Measurements from ENCODE around the gene AK4.

Gene AK4

DNA sequence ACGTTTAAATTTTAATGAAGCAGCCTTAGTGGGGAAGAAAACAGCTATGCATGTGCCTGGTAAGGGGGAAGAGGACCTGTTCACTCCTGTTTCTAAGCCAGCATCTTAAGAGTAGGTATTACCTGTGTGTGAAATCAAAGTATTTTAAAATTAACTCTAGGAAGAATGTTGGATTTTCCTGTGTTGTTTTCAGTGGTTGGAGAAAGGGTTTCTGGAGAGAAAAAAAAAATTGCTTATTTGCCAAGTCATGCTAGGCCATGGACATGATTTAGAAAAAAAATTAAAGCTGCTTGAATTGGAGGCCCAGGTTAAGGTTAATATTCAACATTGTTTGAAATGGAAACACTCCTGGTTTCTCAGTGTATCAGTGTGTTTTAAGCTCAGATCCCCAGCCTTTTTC is 118.5 kb downstream of the AK4 start:
- no peaks in the 10 kb centered on the region for H3K9me3 ChIP-seq (ENCODE audit: control insufficient read depth, insufficient read depth, low read depth, low read length)
- no peak for TF ChIP-seq ZIC2 (tag by site-specific recombination; IDR thresholded peaks at IDR 0.05)
- H3K4me3 ChIP-seq (ENCODE audit: low read depth, low read length) = no peak overlapping the region
- ChIA-PET CTCF (interaction anchor here (0.6 to 1.4 kb wide), 3 partner anchors 12 to 428 kb away, joined by 3 to 6 read pairs (median 5); no protein-coding TSS in a partner anchor), POLR2A (interaction anchor here (0.7 to 1.8 kb wide), 3 partner anchors 44 to 202 kb away, joined by 3 to 6 read pairs (median 4); partner anchors contain the start of genes DNAJC6, LEPR and LEPROT)
- no peak overlapping the region for H3K27ac ChIP-seq (ENCODE audit: extremely low read depth, low read depth, low read length)
- no peaks in the 10 kb centered on the region for H3K36me3 ChIP-seq (ENCODE audit: control insufficient read depth in 2 of 2, insufficient read depth in 1 of 2, low read length in 2 of 2)
- H3K4me1 ChIP-seq (ENCODE audit: control insufficient read depth, insufficient read depth, low read length) = peaks cover 5% of the 10 kb centered on the region; the same call in 1 of the 2 replicates

DNA sequence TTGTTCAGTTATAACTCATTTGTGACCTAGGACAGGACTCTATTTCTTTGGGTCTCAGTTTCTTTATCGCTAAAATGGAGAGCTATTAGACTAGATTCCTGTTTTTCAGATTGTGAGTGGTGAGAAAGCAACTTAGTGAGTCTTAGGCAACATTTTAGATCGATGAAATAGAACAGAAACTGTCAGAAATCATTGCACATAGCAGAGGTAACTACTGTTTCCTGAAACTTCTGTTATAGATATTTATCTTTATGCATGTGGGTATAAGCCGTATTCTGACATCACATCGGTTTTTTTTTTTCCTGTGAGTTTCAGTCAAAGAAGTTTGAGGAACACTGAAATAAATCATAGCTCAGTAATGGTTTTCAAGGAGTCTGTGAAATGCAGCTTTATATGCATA is 119.3 kb downstream of the AK4 start:
- Histone ChIP-seq H3K4me1 (ENCODE audit: control insufficient read depth, insufficient read depth, low read length) (peaks cover 5% of the 10 kb centered on the region; the same call in 1 of the 2 replicates), H3K27ac (ENCODE audit: extremely low read depth, low read depth, low read length) (no peak overlapping the region), H3K9me3 (ENCODE audit: control insufficient read depth, insufficient read depth, low read depth, low read length) (no peaks in the 10 kb centered on the region), H3K4me3 (ENCODE audit: low read depth, low read length) (no peak overlapping the region), H3K36me3 (ENCODE audit: control insufficient read depth in 2 of 2, insufficient read depth in 1 of 2, low read length in 2 of 2) (no peaks in the 10 kb centered on the region)
- TF ChIP-seq, protein P1, sequence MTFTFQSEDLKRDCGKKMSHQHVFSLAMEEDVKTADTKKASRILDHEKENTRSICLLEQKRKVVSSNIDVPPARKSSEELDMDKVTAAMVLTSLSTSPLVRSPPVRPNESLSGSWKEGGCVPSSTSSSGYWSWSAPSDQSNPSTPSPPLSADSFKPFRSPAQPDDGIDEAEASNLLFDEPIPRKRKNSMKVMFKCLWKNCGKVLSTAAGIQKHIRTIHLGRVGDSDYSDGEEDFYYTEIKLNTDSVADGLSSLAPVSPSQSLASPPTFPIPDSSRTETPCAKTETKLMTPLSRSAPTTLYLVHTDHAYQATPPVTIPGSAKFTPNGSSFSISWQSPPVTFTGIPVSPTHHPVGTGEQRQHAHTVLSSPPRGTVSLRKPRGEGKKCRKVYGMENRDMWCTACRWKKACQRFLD (tag by site-specific recombination; IDR thresholded peaks at IDR 0.05) = no peak
- TF ChIP-seq ZNF24 (tag by site-specific recombination; IDR thresholded peaks at IDR 0.05) (no peak), ZNF121 (tag by site-specific recombination; IDR thresholded peaks at IDR 0.05) (no peak)
- POLR2A ChIA-PET = interaction anchor here (1.8 kb wide), 1 partner anchor 153 kb away, joined by 6 read pairs; the partner anchor contains the start of genes LEPR and LEPROT
- CTCF ChIA-PET = interaction anchor here (0.6 to 1.4 kb wide), 4 partner anchors 13 to 428 kb away, joined by 3 to 6 read pairs (median 4); no protein-coding TSS in a partner anchor

- peak; percentile 74 for TF ChIP-seq ZNF18 (tag by site-specific recombination; IDR thresholded peaks at IDR 0.05)
- TF ChIP-seq ZFHX2 (tag by site-specific recombination; conservative IDR thresholded peaks at IDR 0.05) = peak; percentile 24; the same call in 1 of the 2 replicates
- no peak for TF ChIP-seq ZNF133 (tag by site-specific recombination; IDR thresholded peaks at IDR 0.05)
- TF ChIP-seq ZNF510 (tag by site-specific recombination; IDR thresholded peaks at IDR 0.05; ENCODE audit: insufficient replicate concordance) = no peak
- TF ChIP-seq, protein P2, sequence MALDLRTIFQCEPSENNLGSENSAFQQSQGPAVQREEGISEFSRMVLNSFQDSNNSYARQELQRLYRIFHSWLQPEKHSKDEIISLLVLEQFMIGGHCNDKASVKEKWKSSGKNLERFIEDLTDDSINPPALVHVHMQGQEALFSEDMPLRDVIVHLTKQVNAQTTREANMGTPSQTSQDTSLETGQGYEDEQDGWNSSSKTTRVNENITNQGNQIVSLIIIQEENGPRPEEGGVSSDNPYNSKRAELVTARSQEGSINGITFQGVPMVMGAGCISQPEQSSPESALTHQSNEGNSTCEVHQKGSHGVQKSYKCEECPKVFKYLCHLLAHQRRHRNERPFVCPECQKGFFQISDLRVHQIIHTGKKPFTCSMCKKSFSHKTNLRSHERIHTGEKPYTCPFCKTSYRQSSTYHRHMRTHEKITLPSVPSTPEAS (tag by site-specific recombination; IDR thresholded peaks at IDR 0.05) = 0 out of 2 replicates have a peak, but pooled peaks have one; percentile 14
- 0 out of 2 replicates have a peak, but pooled peaks have one; percentile 16 for TF ChIP-seq ZXDB (tag by site-specific recombination; IDR thresholded peaks at IDR 0.05)
- TF ChIP-seq OVOL3 (tag by site-specific recombination; IDR thresholded peaks at IDR 0.05) = no peak
- POLR2A ChIA-PET = no interaction called here
- CTCF ChIA-PET = interaction anchor here (0.7 to 1.4 kb wide), 2 partner anchors 31 to 202 kb away, joined by 3 to 5 read pairs; no protein-coding TSS in a partner anchor
- no peak overlapping the region for H3K4me3 ChIP-seq (ENCODE audit: low read depth, low read length)
- H3K4me1 ChIP-seq (ENCODE audit: control insufficient read depth, insufficient read depth, low read length) = peaks cover 5% of the 10 kb centered on the region; the same call in 1 of the 2 replicates
- no peaks in the 10 kb centered on the region for H3K36me3 ChIP-seq (ENCODE audit: control insufficient read depth in 2 of 2, insufficient read depth in 1 of 2, low read length in 2 of 2)
- H3K27ac ChIP-seq (ENCODE audit: extremely low read depth, low read depth, low read length) = no peak overlapping the region
- no peaks in the 10 kb centered on the region for H3K9me3 ChIP-seq (ENCODE audit: control insufficient read depth, insufficient read depth, low read depth, low read length)
These were observed 119.7 kb downstream of the AK4 start for GRCh38 chr1:65267683-65268082.

DNA sequence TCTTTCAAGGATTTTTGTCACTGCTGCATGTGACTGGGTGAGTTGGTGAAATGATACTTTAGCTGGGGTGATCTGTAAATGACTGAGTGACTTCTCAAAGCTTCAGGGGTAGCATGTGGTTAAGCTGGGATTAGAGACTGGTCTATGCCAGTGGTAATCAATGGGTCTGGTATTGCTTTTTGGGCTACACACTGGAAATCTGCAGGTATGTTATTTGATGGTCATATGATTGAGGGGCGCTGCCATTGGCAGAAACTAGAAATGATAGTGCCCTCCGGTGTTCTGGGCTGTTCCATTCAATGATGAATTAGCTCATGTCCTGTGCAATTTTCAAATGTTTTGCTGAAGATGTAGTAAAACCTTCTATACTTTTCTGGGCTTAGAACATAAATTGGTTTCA is 121.6 kb downstream of the AK4 start:
- ChIA-PET POLR2A (no interaction called here), CTCF (interaction anchor here (0.6 to 0.9 kb wide), 4 partner anchors 33 to 773 kb away, joined by 3 to 5 read pairs (median 4); no protein-coding TSS in a partner anchor)
- Histone ChIP-seq H3K4me1 (ENCODE audit: control insufficient read depth, insufficient read depth, low read length) (peaks cover 5% of the 10 kb centered on the region; the same call in 1 of the 2 replicates), H3K9me3 (ENCODE audit: control insufficient read depth, insufficient read depth, low read depth, low read length) (no peaks in the 10 kb centered on the region), H3K36me3 (ENCODE audit: control insufficient read depth in 2 of 2, insufficient read depth in 1 of 2, low read length in 2 of 2) (no peaks in the 10 kb centered on the region), H3K27ac (ENCODE audit: extremely low read depth, low read depth, low read length) (no peak overlapping the region), H3K4me3 (ENCODE audit: low read depth, low read length) (no peak overlapping the region)
- TF ChIP-seq ZSCAN30 (tag by site-specific recombination; IDR thresholded peaks at IDR 0.05) = no peak
- TF ChIP-seq ZNF776 (tag by site-specific recombination; IDR thresholded peaks at IDR 0.05; ENCODE audit: borderline replicate concordance) = no peak
- TF ChIP-seq, protein P3, sequence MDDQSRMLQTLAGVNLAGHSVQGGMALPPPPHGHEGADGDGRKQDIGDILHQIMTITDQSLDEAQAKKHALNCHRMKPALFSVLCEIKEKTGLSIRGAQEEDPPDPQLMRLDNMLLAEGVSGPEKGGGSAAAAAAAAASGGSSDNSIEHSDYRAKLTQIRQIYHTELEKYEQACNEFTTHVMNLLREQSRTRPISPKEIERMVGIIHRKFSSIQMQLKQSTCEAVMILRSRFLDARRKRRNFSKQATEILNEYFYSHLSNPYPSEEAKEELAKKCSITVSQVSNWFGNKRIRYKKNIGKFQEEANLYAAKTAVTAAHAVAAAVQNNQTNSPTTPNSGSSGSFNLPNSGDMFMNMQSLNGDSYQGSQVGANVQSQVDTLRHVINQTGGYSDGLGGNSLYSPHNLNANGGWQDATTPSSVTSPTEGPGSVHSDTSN (CRISPR knock-in tag; IDR thresholded peaks at IDR 0.05) = no peak
- TF ChIP-seq TRIM28 (IDR thresholded peaks at IDR 0.05; ENCODE audit: borderline replicate concordance, low read length) = no peak
- TF ChIP-seq RBAK (tag by site-specific recombination; IDR thresholded peaks at IDR 0.05) = no peak
- TF ChIP-seq, protein P4, sequence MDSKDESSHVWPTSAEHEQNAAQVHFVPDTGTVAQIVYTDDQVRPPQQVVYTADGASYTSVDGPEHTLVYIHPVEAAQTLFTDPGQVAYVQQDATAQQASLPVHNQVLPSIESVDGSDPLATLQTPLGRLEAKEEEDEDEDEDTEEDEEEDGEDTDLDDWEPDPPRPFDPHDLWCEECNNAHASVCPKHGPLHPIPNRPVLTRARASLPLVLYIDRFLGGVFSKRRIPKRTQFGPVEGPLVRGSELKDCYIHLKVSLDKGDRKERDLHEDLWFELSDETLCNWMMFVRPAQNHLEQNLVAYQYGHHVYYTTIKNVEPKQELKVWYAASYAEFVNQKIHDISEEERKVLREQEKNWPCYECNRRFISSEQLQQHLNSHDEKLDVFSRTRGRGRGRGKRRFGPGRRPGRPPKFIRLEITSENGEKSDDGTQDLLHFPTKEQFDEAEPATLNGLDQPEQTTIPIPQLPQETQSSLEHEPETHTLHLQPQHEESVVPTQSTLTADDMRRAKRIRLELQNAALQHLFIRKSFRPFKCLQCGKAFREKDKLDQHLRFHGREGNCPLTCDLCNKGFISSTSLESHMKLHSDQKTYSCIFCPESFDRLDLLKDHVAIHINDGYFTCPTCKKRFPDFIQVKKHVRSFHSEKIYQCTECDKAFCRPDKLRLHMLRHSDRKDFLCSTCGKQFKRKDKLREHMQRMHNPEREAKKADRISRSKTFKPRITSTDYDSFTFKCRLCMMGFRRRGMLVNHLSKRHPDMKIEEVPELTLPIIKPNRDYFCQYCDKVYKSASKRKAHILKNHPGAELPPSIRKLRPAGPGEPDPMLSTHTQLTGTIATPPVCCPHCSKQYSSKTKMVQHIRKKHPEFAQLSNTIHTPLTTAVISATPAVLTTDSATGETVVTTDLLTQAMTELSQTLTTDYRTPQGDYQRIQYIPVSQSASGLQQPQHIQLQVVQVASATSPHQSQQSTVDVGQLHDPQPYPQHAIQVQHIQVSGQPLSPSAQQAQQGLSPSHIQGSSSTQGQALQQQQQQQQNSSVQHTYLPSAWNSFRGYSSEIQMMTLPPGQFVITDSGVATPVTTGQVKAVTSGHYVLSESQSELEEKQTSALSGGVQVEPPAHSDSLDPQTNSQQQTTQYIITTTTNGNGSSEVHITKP (tag by site-specific recombination; IDR thresholded peaks at IDR 0.05) = peak; percentile 77

Measured in HEK293 (cell line).